Lower leg skin (tissue), 3 donors: ENCODE results near the gene SLC25A6.

Source experiments
- CTCF ChIP-seq, 3 donors: fragments of 450-650 bp; IDR thresholded peaks; one replicate each; pipeline ENCODE4 v1.5.1; 2016; ENCODE audit warnings: antibody characterized with exemption in 3 of 3, mild to moderate bottlenecking in 3 of 3, moderate library complexity in 2 of 3
- POLR2A ChIP-seq, 2 donors: fragments of 450-650 bp; IDR thresholded peaks; one replicate each; pipeline ENCODE4 v1.6.1; 2016 to 2017; ENCODE audit warnings: antibody characterized with exemption in 2 of 2, mild to moderate bottlenecking in 1 of 2, moderate library complexity in 1 of 2

- TF ChIP-seq POLR2A (IDR thresholded peaks at IDR 0.05) (no peak), CTCF (IDR thresholded peaks at IDR 0.05) (no peak)
These were observed 43.5 kb upstream of the SLC25A6 start for GRCh38 chrX:1435241-1435895.
